AG10803 (cell line): ENCODE results near the gene UBE4B.

Source experiments
- DNase-seq: peaks from one replicate; pipeline ENCODE4 v3.0.0; 2010; ENCODE audit warnings: low read depth
- H3K4me3 ChIP-seq: 2 replicates; pipeline ENCODE4 v1.5.1; 2011; ENCODE audit warnings: mild to moderate bottlenecking, low read length, control low read depth
- TF ChIP-seq, protein P1 (sequence below): conservative IDR thresholded peaks from 2 replicates; pipeline ENCODE4 v1.5.1; 2011; ENCODE audit warnings: mild to moderate bottlenecking, low read length, control low read depth, inconsistent platforms

Gene UBE4B

DNA sequence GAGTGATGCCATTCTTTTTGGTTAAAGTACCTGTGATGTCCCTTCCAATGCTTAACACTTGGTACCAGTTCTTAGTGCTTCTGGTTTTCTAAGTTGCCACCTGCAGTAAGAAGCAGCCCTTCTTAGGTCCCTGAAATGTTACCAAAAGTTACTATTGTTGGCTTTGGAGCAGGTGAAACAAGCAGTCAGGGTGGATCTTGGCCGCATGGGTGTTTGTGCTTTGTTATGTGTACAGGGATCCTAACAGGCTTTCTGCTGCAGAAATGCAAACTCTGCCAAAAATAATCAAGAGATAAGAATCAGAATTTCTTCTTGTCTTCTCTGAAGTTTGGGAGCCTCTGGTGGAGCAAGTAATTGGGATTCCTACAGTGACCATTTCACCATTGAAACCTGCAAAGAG lies 84.4 kb downstream of the UBE4B start:
- no peak for DNase-seq
- TF ChIP-seq, protein P1, sequence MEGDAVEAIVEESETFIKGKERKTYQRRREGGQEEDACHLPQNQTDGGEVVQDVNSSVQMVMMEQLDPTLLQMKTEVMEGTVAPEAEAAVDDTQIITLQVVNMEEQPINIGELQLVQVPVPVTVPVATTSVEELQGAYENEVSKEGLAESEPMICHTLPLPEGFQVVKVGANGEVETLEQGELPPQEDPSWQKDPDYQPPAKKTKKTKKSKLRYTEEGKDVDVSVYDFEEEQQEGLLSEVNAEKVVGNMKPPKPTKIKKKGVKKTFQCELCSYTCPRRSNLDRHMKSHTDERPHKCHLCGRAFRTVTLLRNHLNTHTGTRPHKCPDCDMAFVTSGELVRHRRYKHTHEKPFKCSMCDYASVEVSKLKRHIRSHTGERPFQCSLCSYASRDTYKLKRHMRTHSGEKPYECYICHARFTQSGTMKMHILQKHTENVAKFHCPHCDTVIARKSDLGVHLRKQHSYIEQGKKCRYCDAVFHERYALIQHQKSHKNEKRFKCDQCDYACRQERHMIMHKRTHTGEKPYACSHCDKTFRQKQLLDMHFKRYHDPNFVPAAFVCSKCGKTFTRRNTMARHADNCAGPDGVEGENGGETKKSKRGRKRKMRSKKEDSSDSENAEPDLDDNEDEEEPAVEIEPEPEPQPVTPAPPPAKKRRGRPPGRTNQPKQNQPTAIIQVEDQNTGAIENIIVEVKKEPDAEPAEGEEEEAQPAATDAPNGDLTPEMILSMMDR = no peak
- H3K4me3 ChIP-seq = no peak overlapping the region

DNA sequence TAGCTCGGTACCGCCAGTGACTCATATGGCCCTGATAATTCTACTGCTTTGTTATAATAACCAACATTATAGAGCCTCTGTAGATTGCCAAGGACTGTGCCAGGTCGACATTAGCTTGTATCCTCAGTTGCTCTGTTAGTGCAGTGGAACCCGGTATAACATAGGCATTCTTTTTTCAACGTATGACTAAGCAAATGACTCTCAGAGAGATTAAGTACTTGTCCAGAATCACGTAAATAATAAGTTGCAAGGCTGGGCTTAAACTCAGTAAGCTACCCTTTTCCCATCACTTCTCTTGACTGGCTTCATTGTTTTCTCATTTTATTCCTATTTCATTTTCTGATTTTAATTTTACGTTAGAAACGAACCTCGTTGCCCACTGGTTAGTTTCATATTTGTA lies 85.1 kb downstream of the UBE4B start:
- TF ChIP-seq, protein P1 = no peak
- no peak overlapping the region for H3K4me3 ChIP-seq
- no peak for DNase-seq

DNA sequence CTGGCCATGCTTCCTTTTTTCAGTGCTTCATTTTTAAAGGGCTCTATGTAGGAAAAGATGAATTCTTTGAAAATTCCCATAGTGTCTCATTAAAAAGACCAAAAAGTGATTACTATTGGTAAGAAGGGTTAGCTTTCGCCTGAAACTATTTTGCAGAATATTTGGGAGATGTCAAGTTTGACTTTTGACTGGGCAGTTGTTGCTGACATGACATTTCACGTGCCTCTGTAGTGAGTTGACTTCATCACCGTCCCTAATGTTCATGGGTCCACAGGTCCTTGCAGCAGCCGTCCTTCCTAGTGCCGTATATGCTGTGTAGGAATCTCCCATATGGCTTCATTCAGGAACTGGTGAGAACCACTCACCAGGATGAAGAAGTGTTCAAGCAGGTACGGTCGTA lies 88.9 kb downstream of the UBE4B start:
- DNase-seq = no peak
- no peak overlapping the region for H3K4me3 ChIP-seq
- TF ChIP-seq, protein P1 = no peak

DNA sequence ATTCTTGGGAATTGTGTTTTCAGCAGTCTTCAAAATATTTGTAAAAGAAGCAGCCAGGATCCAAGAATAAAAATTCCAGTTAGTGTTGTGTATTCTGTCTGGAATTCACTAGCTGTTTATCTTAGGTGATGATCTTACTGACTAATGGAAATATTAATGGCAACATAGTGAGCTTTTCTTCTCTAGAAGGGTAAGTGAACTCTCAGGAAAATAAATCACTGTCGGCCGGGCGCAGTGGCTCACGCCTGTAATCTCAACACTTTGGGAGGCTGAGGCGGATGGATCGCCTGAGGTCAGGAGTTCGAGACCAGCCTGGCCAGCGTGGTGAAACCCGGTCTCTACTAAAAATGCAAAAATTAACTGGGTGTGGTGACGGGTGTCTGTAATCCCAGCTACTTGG lies 90.2 kb downstream of the UBE4B start:
- no peak overlapping the region for H3K4me3 ChIP-seq
- TF ChIP-seq, protein P1 = no peak
- DNase-seq = peak; percentile 43

DNA sequence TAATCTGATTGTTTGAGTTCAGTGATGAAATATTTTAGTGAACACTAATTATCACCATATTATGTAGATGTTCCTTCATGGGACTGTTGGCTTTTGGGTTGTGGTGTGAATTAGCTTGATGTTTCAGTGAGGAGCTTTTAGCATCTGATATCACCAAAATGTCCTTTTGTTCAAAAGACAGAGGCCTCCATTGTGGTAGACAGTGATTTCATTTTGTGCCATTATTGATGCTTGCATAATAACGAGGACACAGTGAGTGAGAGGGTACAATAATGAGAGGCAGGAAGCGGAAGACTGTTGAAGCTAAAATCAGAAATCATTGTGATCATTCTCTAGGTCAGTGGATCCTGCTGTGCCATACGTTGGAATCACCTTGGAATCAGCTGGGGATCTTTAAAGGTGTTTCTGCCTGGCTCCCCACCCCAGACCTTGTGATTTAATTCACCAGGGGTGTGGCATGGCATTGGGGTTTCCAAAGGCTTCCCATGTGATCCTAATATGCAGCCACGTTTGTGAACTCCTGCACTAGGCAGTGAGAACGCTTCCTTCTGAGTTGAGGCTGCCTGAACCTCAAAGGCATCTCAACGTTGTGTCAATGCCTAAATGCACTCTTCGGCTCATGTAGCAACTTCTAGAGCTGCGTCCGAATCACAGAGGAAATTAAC lies 95.5 kb downstream of the UBE4B start:
- TF ChIP-seq, protein P1 = no peak
- no peak for DNase-seq
- H3K4me3 ChIP-seq = no peak overlapping the region

DNA sequence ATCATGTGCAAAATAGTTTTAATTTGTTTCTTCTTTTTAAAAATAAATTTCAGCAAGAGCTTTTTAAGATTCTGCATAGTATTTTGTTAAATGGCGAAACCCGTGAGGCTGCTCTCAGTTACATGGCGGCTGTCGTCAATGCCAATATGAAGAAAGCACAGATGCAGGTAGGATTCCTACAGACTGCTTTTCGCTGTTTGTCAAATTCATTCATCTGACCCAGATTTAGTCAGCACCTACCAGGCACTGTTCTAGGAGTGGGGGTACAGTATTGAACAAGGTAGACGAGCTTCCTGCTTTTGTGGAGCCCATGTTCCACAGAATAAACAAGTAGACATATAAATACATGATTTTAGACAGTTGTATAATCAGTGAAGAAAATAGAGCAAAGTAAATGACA lies 99.6 kb downstream of the UBE4B start:
- H3K4me3 ChIP-seq = no peak overlapping the region
- TF ChIP-seq, protein P1 = no peak
- no peak for DNase-seq

DNA sequence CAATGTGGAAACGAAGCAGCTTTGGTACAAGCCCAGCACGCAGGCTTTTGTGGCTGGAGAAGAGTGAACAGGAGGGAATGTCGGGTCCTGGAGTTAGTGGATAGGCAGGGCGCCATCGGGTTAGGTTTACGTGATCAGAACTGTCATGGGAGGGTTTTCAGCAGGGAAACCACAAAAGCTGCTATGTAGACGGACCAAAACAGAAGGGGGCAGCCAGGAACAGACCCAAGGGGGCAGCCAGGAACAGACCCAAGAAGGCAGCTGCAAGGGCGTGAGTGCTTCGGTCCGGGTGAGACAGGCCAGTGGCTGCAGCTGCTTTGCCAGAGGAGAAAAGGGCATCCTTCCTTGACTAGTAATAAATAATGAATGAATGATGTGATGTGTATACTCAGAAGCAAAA lies 100.1 kb downstream of the UBE4B start:
- DNase-seq = no peak
- TF ChIP-seq, protein P1 = no peak
- H3K4me3 ChIP-seq = no peak overlapping the region
